ENCODE measurements around the gene UCN.
"Not testable (repeated sequence)": the region's sequence is repeated elsewhere in the genome, so short reads cannot be mapped to it uniquely, and the experiment has no call there.

Gene UCN

DNA sequence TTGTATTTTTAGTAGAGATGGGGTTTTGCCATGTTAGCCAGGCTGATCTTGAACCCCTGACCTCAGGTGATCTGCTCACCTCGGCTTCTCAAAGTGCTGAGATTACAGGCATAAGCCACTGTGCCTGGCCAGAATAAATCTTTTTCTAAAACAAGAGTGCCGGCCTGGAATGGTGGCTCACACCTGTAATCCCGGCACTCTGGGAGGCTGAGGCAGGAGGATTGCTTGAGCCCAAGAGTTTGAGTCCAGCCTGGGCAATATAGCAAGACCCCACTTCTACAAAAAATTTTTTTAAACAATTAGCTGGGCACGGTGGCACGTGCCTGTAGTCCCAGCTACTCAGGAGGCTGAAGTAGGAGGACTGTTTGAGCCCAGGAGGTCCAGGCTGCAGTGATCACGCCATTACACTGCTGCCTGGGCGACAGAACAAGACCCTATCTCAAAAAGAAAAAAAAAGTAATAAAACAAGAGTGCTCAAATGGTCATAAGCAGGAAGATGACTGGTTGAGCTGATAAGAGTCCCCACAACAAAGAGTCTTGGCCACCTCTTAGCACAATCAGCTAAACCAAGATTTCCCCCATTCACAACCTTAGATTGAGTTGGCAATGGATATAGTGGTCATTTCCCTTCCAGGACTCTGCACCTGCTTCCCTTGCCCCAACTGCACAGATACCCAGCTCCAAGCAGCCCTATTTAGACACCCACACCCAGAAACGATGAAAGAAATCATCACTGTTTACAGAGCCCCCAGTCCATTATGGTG lies 5.8 kb upstream of the UCN start:
- no peak for DNase-seq

- no peak for DNase-seq
Measured at GRCh38 chr2:27312152-27312551, 3.9 kb upstream of the UCN start.

GRCh38 chr2:27309651-27310050 lies 1.4 kb upstream of the UCN start:
- DNase-seq: no peak

- no peak for DNase-seq
Measured at GRCh38 chr2:27307545-27308358, 493 bp downstream of the UCN start.

- DNase-seq: no peak
Measured at GRCh38 chr2:27307287-27307544, 1.0 kb downstream of the UCN start.

DNA sequence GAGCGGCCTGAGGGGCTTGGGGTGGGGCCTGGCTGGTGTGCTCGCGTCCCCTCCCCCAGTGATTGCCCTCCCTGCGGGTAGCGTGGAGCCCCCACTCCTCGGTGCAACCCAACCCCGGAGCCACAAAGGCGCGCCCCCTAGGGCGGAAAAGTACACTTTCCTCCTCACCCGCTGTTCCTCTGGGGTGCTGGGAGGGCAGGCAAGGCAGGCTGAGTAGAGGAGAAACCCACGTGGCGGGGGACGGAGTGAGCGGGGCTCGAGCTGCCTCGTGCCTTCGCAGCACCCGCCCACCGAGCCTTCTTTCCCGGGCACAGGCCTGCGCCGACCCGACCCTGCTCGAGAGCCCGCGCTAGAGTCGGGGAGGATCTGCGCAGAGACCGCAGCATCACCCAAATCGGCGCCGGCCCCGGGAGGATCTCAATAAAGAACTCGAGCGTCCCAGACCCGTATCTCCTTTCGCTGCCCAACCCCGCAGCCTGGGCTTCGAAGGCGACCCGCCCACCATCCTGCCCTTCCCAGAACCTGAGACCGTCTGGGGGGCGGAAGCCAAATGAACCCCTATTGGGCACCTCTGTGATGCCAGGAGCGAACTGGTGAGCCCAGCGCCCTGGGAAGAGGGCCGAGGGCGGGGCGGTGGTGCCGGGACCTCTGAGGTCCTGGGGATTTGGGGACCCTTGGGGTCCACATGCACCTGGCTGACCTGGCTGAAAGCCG lies 1.5 kb downstream of the UCN start:
- peak; percentile 71 for DNase-seq

DNA sequence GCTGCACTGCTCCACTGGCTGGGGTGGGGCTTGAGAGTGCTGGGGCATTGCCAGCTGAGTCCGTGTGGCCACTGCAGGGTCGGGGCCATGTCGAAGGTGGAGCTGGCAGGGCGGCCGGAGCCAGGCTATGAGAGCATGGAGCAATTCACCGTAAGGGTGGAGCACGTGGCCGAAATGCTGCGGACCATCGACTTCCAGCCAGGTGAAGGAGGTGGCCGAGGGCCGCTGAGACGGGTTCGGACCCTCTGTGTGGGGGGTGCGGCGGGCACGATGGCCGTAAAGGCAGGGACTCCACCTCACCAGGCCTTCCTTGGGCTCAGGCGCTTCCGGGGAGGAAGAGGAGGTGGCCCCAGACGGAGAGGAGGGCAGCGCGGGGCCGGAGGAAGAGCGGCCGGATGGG lies 2.1 kb downstream of the UCN start:
- DNase-seq: no peak

DNA sequence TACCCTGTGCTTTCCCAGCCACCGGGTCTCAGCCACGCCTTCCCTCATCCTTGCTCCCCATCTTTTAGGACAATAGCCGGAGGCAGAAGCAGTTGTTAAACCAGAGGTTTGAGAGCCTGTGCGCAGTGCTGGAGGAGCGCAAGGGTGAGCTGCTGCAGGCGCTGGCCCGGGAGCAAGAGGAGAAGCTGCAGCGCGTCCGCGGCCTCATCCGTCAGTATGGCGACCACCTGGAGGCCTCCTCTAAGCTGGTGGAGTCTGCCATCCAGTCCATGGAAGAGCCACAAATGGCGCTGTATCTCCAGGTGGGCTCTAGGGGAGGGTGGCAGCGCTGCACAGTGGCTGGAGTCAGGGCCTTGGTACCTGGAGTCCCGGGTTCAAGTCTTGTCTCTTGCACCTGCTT lies 2.7 kb downstream of the UCN start:
- no peak for DNase-seq

DNA sequence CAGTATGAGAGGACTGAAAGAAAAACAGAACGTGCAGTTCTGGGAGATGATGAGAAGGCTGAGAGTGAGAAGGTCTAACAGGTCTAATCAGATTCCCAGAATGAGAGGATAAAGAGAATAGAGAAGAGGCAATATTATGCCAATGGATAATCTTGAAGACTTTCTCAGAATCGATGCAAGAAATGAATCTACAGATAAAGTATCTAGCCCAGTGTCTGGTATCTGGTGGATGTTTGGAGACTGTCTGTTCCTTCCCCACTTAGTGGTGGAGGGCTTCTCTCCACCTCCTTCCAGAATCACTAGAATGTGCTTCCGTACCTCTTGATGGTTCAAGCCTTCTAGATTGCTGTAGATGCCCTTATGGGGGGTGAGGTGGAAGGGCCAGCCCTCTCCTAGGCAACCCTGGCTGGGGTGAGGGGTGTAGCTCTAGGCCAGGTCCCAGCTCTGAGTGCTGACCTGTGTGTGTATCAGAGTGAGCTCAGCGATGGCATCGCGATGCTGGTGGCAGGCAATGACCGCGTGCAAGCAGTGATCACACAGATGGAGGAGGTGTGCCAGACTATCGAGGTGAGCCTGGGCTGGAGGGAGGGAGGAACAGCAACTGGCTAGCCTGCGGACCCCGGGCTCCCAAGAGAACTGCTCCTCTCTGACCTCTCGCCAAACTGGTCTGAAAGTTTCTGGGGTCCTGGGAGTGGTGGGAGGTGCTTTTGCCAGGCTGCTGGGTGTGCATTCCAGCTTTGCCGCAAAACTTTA lies 3.6 kb downstream of the UCN start:
- DNase-seq: no peak

DNA sequence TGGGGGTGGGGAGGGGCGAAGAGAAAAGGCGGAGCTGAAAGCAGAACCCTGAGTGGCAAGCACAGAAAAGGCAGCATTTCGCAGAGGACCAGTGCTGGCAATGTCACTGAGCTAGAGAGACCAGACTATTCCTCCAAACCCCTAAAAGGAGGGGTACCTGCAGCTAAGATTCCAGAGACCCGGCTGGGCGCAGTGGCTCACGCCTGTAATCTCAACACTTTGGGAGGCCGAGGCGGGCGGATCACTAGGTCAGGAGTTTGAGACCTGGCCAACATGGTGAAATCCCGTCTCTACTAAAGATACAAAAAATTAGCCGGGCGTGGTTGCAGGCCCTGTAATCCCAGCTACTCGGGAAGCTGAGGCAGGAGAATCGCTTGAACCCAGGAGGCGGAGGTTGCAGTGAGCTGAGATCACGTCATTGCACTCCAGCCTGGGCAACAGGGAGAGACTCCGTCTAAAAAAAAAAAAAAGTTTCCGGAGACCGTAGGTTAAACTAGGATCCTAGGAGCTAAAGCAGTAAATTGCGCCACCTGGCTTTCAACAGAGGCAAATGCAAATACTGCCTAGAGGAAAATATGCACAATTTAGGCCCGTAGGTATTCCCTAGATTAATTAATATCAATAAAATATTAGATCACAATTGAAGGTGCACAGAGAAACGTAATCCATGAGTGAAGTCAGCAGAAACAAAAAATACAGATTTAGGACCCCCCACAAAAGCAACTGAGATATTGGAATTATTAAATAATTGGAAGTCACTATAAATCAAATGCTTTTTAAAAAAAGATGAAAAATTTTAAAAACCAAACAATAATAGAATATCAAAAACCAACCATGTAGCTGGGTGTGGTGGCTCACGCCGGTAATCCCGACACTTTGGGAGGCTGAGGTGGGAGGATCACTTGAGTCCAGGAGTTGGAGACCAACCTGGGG lies 4.9 kb downstream of the UCN start:
- DNase-seq: peak; percentile 70

- DNase-seq: not testable (repeated sequence)
Measured at GRCh38 chr2:27300606-27301005, 7.6 kb downstream of the UCN start.

DNA sequence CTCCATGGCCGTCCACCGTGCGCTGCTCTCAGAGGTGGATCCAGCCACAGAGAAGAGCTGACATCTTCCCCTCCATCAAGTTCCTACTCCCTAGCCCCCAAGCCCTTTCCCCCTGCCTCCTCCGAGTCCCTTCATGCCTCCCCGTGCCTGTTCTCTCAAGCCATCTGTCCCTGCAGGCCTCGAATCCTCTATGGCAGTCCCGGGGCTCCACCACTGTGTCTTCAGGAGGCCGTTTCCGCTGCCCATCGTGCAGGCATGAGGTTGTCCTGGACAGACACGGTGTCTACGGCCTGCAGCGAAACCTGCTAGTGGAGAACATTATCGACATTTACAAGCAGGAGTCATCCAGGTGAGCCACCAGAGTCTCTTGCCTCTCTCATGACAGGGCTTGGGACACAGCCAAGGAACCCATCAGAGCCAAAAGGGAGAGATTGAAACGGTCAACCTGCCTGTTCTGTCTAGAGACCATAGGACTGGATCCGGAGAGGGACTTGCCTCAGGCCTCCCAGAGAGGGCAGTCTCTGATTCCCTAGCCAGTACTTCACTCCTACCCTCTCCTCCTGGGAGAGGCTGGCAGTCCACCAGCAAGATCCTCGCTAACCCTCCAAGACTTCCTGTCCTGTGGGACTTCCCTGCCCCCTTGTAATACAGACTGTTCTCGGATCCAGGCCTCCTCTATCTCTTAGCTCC lies 9.7 kb downstream of the UCN start:
- DNase-seq: no peak

DNA sequence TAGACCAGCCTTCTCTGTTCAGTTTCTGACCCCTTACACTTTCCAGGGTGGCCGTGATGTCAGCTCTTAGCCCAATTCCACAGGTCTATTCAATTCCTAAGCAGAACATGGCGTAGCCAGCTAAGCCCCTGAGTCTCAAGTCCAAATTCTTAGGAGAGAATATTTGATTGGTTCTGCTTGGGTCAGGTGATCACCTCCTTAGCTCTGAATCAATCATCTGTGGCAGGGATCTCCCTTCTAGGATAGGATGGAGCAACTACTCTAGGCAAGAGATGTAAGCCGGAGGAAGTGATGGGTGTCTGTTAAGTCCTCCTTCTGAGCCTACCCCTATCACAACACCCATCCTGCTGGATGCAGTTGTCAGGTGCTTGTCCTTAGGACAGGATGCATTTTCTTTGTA lies 11.1 kb downstream of the UCN start:
- no peak for DNase-seq

- DNase-seq: no peak
Measured at GRCh38 chr2:27296481-27296880, 11.8 kb downstream of the UCN start.

- no peak for DNase-seq
Measured at GRCh38 chr2:27294928-27295327, 13.3 kb downstream of the UCN start.

GRCh38 chr2:27291865-27292264 lies 16.4 kb downstream of the UCN start:
- DNase-seq: no peak

GRCh38 chr2:27290549-27290948 lies 17.7 kb downstream of the UCN start:
- DNase-seq: no peak

GRCh38 chr2:27288610-27289009 lies 19.6 kb downstream of the UCN start:
- no peak for DNase-seq

- no peak for DNase-seq
Measured at GRCh38 chr2:27285481-27285880, 22.8 kb downstream of the UCN start.

DNA sequence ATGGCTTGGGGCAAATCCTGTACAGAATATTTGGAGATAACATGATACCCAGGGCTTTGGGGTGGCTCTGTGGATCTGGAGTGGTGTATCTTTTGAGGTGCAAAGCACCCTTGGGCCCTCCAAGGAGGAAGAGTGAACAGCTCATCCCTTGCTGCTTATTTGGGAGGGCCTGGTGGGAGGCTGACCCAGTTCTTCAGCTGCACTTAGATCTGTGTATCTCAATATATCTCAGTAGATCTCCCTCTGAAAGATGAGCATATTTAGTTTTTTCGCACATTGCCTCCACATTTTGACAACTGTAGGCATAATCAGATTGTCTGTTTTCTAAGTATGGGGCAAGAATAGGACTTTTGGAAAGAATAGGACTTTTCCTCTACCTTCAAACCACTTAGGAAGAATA lies 23.2 kb downstream of the UCN start:
- DNase-seq: no peak

DNA sequence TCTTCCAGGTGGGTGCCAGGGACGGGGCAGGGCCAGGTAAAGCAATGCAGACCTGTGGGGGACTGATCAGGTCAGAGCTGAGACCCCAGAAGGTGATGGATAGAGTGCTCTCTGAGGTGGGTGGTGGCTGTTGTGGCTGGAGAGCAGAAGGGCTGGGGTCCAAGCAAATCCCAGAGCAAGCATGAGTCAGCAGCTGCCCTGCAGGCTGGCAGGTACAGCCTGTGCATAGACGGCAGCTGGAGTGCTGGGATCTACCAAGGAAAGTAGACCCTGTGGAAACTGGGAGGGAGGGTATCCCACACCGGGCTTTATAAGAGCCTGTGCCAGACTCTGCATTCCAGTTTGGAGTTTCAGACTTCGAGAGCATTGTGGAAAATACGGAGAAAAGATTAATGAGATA lies 25.4 kb downstream of the UCN start:
- DNase-seq: no peak
